ENCODE measurements around the gene KRTAP12-3. TPM values are rescaled to one million over a fixed set of nuclear protein-coding genes. Genes with fewer than 3 reads are reported as not detected.
"Not testable (repeated sequence)": the region's sequence is repeated elsewhere in the genome, so short reads cannot be mapped to it uniquely, and the experiment has no call there.

KRTAP12-3 gene
- total RNA-seq, 1 donor from 2014 or later, result not detected

- Histone ChIP-seq H3K4me1 (no peaks in the 10 kb centered on the region), H3K27ac (replicated peaks) (no peak overlapping the region), H3K27me3 (ENCODE audit: low read depth) (peaks cover 60% of the 10 kb centered on the region), H3K9me3 (replicated peaks) (peaks cover 30% of the 10 kb centered on the region), H3K4me3 (no peak overlapping the region), H3K36me3 (no peaks in the 10 kb centered on the region)
- TF ChIP-seq CTCF (IDR thresholded peaks at IDR 0.05; ENCODE audit: borderline replicate concordance), result no peak
- intact Hi-C loops (cut with micrococcal nuclease), result no loop called here
- DNase-seq, result no peak
Measured at GRCh38 chr21:44696572-44696971, 38.8 kb downstream of the KRTAP12-3 start.

- intact Hi-C loops (cut with micrococcal nuclease); H3K36me3 ChIP-seq; DNase-seq; H3K4me1 ChIP-seq; H3K4me3 ChIP-seq; H3K27ac ChIP-seq (replicated peaks): not testable (repeated sequence)
- Histone ChIP-seq H3K27me3 (ENCODE audit: low read depth) (peaks cover 68% of the 10 kb centered on the region), H3K9me3 (replicated peaks) (peaks cover 26% of the 10 kb centered on the region)
Measured at GRCh38 chr21:44697172-44697810, 39.6 kb downstream of the KRTAP12-3 start, which contains the start of gene KRTAP10-12. KRTAP10-12 (plus strand) TSS chr21:44697172; CDS start chr21:44697202, 30 bp downstream.

- Histone ChIP-seq H3K4me3 (no peak overlapping the region), H3K27ac (replicated peaks) (no peak overlapping the region), H3K4me1 (no peaks in the 10 kb centered on the region), H3K36me3 (no peaks in the 10 kb centered on the region), H3K27me3 (ENCODE audit: low read depth) (peaks cover 76% of the 10 kb centered on the region), H3K9me3 (replicated peaks) (peaks cover 18% of the 10 kb centered on the region)
- intact Hi-C loops (cut with micrococcal nuclease), result no loop called here
- DNase-seq, result no peak
- TF ChIP-seq CTCF (IDR thresholded peaks at IDR 0.05; ENCODE audit: borderline replicate concordance), result no peak
Measured at GRCh38 chr21:44697811-44698734, 40.3 kb downstream of the KRTAP12-3 start.

GRCh38 chr21:44699502-44700001, 41.8 kb downstream of the KRTAP12-3 start:
- H3K9me3 ChIP-seq (replicated peaks), result peaks cover 3% of the 10 kb centered on the region
- TF ChIP-seq CTCF (IDR thresholded peaks at IDR 0.05; ENCODE audit: borderline replicate concordance), result no peak
- DNase-seq, result no peak
- H3K36me3 ChIP-seq, result no peaks in the 10 kb centered on the region
- intact Hi-C loops (cut with micrococcal nuclease), result no loop called here
- H3K27ac ChIP-seq (replicated peaks), result no peak overlapping the region
- H3K4me1 ChIP-seq, result no peaks in the 10 kb centered on the region
- H3K27me3 ChIP-seq (ENCODE audit: low read depth), result peaks cover 90% of the 10 kb centered on the region
- H3K4me3 ChIP-seq, result no peak overlapping the region

- no peaks in the 10 kb centered on the region for H3K36me3 ChIP-seq
- no peak overlapping the region for H3K27ac ChIP-seq (replicated peaks)
- H3K27me3 ChIP-seq (ENCODE audit: low read depth), result peaks cover 91% of the 10 kb centered on the region
- no peak for DNase-seq
- H3K9me3 ChIP-seq (replicated peaks), result no peaks in the 10 kb centered on the region
- no peak overlapping the region for H3K4me3 ChIP-seq
- no peak for TF ChIP-seq CTCF (IDR thresholded peaks at IDR 0.05; ENCODE audit: borderline replicate concordance)
- intact Hi-C loops (cut with micrococcal nuclease), result no loop called here
- no peaks in the 10 kb centered on the region for H3K4me1 ChIP-seq
Measured at GRCh38 chr21:44700101-44701022, 42.6 kb downstream of the KRTAP12-3 start.
